ENCODE data around the gene KIF26B.

DNA sequence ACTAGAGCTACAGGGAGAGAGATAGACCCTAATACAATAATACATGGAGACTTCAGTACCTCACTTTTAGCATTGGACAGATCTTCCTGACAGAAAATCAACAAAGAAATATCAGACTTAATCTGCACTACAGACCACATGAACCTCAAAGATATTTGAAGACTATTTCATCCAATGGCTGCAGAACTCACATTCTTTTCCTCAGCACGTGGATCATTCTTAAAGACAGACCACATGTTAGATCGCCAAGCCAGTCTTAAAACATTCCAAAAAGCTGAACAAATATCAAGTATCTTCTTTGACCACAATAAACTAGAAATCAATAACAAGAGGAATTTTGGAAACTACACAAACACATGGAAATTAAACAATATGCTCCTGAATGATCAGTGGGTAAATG lies 576.0 kb downstream of the KIF26B start:
- TF ChIP-seq, protein P1, sequence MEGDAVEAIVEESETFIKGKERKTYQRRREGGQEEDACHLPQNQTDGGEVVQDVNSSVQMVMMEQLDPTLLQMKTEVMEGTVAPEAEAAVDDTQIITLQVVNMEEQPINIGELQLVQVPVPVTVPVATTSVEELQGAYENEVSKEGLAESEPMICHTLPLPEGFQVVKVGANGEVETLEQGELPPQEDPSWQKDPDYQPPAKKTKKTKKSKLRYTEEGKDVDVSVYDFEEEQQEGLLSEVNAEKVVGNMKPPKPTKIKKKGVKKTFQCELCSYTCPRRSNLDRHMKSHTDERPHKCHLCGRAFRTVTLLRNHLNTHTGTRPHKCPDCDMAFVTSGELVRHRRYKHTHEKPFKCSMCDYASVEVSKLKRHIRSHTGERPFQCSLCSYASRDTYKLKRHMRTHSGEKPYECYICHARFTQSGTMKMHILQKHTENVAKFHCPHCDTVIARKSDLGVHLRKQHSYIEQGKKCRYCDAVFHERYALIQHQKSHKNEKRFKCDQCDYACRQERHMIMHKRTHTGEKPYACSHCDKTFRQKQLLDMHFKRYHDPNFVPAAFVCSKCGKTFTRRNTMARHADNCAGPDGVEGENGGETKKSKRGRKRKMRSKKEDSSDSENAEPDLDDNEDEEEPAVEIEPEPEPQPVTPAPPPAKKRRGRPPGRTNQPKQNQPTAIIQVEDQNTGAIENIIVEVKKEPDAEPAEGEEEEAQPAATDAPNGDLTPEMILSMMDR (IDR thresholded peaks at IDR 0.05) = no peak
- TF ChIP-seq POLR2A (IDR thresholded peaks at IDR 0.05) = no peak
